Hair follicle dermal papilla cell (primary cell): ENCODE measurements around the gene SRSF1. TPM values are rescaled to one million over a fixed set of nuclear protein-coding genes. Genes with fewer than 3 reads are reported as not detected.

Experiments used
- small RNA-seq: library from RNA; depleted of rRNA; stranded (forward); fragments of <200 nt; gene quantifications from one replicate; pipeline ENCODE3, GENCODE V24; 2012
- total RNA-seq: library from RNA; depleted of rRNA; stranded (reverse); fragments of >200 nt; gene quantifications from 2 replicates; pipeline ENCODE4 v1.2.3, GENCODE V29; 2012

SRSF1 gene, protein sequence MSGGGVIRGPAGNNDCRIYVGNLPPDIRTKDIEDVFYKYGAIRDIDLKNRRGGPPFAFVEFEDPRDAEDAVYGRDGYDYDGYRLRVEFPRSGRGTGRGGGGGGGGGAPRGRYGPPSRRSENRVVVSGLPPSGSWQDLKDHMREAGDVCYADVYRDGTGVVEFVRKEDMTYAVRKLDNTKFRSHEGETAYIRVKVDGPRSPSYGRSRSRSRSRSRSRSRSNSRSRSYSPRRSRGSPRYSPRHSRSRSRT
- total RNA-seq: 253 and 283 TPM in 2 replicates

DNA sequence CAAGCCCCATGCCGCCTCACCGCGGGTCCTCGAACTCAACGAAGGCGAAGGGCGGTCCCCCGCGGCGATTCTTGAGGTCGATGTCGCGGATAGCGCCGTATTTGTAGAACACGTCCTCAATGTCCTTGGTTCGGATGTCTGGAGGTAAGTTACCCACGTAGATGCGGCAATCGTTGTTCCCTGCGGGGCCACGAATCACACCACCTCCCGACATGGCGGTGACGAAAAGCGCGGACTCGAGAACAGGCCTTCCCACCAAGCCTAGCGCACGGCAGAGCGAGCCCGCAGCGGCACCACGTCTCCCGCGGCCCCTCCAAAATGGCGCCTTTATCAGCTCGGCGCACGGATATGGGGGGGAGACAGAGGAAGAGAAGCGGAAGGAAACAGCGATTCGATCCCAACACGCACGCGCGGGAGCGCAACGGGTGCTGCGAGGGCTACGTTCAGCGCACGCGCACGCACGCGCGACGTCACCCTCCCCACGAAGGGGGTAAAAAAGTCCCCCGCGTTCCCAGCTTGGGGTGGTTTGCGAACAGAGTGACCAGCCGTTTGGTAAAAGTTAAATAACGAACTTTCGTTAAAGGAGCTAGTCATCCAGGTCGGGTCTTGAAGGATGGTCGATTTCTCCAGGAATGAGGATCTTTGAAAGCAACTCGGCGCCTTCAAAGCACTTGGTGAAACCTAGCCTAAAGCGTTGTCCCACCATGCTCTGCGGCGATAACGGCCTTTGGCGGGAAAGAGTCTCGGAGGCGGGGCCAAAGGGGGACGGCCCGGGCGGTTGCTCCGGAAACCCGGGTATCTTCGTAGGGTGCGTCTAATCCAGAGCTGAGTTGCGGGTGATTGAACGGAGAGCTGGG lies at the start of gene SRSF1:
Gene SRSF1 (minus strand): TSS at position 323 of the 857 bp plus-strand sequence. CDS start 109 bp downstream, at position 214.

DNA sequence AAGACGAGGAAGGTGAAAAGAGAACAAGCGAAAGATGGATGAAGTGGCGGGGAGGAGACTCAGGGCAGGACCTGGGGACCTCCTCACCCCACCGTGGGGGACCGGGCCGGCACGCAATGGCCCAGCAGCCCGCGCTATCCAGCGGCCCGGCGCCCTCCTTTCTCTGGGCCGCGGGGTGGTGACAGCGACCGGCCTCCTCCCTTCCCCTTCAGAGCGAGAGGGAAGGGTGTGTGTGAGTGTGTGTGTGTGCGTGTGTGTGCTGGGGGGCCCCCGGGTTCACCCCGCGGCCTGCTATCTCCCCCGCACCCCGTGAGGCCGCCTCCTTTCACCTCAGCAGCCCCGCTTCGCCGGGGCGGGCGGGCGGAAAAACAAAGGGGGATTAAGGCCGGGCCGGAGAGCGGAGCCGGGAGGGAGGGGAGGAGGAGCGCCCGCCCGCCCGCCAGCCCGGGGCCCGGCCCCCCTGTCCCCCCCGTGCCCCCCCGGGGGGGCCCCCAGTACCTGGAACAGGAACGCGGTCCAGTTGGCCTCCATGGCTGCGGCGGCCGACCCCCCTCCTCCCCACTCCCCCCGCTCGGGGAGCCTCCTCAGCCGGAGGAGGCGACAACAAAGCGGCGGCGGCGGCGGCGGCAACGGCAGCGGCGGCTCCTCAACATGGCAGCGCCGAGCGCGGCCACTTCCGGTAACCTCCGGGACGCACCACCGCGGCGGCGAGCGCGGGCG lies 19.3 kb downstream of the SRSF1 start, which contains the start of gene VEZF1:
Gene VEZF1 (minus strand): TSS at position 674 of the 720 bp plus-strand sequence. CDS start 143 bp downstream, at position 531.

GRCh38 chr17:57955183-57955931 lies 51.7 kb downstream of the SRSF1 start, which contains the start of gene CUEDC1:
Gene CUEDC1 (minus strand): TSS chr17:57955412. CDS start chr17:57885564, 69,848 bp downstream.

Small RNA genes within 50 kb of the gene (small RNA-seq; reads per million reads assigned to genes)
- not detected for gene AC015813.4

Other genes starting within 250 kb of the SRSF1 start
- 13.8 and 14.3 TPM in 2 replicates for gene MRPS23, start 157.2 kb downstream of the SRSF1 start, total RNA-seq
- 35.0 and 39.0 TPM in 2 replicates for gene CUEDC1, start 51.8 kb downstream of the SRSF1 start, total RNA-seq
- 84.5 and 90.5 TPM in 2 replicates for gene VEZF1, start 19.0 kb downstream of the SRSF1 start, total RNA-seq
- 13.0 and 15.1 TPM in 2 replicates for gene DYNLL2, start 76.2 kb upstream of the SRSF1 start, total RNA-seq
- gene OR4D1, start 141.1 kb upstream of the SRSF1 start, total RNA-seq: not detected in 2 replicates
- not detected in 2 replicates for gene OR4D2, start 159.7 kb upstream of the SRSF1 start, total RNA-seq
- not detected in 2 replicates for gene EPX, start 185.5 kb upstream of the SRSF1 start, total RNA-seq
- gene MKS1, start 212.0 kb upstream of the SRSF1 start, total RNA-seq: 11.2 and 15.1 TPM in 2 replicates
- gene LPO, start 231.3 kb upstream of the SRSF1 start, total RNA-seq: not detected in 2 replicates